Measurements from ENCODE around the gene NOTCH1.

The NOTCH1 gene

DNA sequence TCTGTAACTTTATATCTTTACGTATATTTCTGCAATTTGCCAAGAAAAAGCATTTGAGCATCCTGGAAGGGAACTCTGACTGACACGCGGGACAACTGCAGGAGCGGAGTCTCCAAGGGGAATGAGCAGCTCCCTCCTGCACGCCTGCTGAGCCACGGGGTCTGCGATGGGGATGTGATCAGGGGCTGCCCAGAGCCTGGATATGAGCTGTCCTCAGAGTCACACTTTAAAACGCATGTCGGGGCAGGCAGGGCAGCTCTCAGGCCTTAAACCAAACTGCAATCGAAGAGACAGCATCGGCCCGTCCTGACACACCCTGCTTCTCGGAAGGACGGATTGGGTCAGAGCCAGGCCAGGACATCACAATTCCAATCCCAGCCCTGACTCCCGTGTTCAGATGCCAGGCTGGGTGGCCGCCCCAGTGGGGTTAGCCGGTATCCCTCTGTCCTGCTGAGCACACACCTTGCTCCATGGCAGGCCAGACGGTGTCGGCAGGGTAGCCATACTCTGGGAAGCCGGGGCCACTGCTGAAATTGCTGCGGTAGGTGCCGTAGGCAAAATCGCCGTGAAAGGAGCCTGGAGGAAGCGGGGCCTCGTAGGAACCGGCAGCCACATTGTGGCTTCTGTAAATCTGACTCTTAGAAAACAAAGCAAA is 80.2 kb downstream of the NOTCH1 start:
- DNase-seq (ENCODE audit: low read depth in 2 of 2), result no peak

DNA sequence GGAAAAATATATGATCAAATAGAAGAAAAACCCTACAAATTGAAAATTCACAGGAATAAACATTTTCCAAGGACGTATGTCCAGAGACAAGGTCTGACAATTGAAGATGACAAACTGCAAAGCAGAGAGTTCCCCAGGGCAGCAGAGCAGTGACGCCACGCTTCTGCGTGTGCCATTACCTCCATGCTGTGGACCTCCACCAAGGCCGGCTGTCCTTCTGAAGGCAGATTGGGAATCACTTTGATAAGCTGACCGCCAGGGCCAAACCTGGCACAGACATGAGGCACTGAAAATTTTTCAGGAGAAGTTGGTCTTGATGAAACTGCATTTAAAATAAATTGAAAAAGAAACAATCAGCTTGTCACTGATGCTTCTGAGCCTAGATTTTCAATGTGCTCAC is 81.6 kb downstream of the NOTCH1 start:
- no peak for DNase-seq (ENCODE audit: low read depth in 2 of 2)

DNA sequence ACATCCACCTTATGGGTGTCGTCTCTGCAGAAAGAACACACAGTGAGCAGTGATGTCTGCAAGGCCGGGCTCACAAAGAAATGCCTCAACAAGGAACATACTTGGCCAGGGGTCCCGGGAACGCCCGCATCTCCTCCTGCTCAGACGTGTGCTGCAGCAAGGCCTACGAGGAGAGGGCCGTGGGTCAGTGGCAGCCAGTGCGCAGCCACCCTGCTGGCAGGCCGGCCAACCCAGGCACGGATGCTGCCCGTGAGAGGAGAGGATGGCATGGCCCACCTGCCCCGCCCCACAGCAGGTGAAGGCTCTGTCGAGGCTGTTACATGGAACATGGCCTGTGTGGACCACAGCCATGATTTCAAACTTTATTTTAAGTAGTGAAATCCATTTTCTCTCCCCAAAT is 82.3 kb downstream of the NOTCH1 start:
- DNase-seq (ENCODE audit: low read depth in 2 of 2), result no peak

DNA sequence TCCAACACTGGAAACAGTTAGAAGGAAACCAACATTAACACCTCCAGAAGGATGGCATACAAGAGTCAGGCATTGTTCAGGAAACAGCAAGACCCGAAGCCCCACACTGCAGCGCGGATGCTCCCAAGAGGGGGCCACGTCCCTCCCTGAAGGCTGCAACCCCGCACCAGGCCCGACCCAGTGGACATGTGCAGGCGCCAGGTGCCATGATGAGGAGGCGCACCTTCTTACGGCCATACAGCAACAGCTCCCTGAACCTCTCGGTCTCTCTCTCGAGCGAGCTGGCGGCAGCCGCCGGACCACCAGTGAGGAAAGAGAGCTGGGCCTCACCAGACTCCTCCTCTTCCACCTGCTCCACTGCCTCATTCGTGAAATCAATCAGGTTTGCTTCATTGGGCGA is 83.2 kb downstream of the NOTCH1 start:
- no peak for DNase-seq (ENCODE audit: low read depth in 2 of 2)

DNA sequence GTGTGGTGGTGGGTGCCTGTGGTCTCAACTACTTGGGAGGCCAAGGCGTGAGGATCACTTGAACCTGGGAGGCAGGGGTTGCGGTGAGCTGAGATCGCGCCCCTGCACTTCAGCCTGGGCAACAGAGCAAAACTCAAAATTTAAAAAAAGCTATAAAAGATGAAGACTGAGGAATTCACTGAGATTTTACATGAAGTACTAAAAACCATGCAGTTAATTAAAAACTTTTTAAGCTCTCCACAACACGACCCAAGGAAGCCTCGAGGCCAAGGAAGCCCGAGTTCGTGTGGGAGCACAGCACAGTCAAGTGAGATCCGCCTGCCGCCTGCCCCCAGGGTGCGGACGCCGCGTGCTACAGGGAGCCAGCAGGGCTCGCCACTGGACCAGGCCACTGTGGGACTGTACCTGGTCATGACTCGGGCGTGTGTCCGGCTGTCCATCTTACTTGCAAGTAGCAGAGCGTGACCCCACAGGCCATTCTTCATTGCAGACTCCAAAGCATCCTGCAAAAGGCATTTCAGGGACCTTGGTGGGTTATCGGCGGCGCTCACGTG is 85.0 kb downstream of the NOTCH1 start:
- no peak for DNase-seq (ENCODE audit: low read depth in 2 of 2)

DNA sequence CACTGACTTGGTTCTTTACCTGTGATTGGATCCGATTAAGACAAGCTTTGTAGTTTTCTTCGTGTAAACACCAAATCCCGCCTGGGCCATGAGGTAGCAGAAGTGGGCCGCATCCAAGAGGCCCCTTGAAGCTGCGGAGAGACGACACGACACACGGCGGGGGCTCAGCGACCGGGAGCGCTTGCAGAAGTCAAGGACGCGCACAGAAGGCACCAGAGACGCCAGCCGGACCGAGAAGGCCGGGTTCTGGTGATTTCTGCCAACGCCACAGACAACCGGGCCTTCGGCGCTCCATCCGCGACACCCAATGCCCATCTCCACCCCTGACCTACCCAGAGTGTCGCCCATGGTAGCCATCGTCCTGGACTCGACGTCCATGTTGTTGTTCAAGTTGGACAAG is 86.4 kb downstream of the NOTCH1 start:
- no peak for DNase-seq (ENCODE audit: low read depth in 2 of 2)

DNA sequence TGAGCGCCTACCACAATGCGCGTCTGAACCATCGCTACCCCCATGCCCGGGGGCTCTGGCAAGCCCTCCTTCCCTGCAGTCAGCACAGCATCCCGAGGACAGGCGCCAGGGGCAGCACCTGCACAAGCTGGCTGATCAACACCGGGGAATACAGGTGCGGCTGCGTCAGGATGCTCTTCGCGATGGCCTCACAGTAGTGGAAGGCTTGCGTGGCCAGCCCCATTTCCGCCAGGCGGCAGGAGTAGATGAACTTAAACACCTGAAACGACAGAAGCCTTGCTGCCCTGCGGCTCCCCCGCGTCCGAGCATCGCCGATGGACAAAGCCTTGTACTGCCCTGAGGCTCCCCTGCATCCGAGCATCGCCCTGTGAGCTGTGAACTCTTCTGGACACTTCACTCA is 88.5 kb downstream of the NOTCH1 start:
- DNase-seq (ENCODE audit: low read depth in 2 of 2), result no peak

DNA sequence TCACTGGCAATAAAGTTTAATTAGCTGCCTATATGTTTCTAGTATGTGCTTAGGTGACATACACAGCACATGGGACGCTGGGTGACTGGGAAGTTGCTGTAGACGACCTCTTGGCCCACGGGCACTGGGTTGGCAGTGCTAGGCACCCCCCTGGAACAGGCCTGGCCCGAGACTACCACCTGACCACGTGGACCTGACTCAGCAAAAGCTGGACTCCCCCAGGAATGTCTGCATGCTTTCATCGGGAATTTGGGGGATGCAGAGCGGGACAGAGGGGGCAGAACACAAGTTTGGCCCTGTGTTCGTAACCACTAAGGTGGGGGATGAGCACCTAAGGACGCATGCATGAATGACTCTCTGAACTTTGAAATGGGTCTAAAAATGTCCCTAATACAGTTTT is 89.6 kb downstream of the NOTCH1 start:
- no peak for DNase-seq (ENCODE audit: low read depth in 2 of 2)

DNA sequence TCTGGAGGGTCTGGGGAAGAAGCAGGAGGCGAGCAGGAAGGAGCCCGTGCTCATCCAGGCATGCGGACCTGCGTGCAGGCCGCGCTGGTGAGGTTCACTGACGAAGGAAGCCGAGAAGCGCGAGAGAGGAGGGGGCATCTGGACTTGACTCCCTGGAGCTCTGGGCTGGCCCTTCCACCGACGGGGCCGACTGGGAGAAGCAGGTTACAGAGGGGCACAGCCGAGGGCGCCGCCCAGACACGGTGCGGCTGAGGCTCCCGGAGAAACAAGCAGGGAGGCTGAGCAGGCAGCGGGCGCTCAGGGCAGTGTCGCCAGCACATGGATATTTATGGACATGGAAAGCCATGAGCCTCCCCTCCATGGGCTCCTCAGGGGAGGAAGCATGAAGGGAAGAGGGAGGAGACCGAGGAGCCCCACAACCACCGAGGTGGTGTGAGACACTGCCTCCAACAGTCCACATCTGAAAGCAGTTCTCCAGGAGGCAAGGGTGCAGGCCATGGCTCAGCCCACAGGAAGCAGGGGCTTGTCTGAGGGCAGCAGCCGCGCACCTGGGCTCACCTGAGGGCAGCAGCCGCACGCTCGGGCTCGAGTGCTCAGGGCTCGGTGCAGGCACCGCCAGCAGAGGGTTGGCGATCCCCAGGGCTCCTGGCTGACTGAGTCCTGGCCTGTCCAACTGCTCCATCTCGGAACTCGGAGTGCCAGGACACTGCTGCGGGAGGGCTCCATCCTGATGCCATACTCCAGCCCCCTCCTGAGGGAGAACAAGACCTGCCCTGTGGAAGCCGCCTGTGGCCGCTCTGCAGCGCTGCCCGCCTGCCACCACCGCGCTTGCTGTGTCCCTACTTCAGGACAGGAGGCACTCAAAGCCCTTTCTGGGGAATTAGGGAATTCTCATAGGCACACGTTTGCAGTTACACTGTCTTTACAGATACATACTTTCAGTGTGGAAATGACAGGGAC is 90.5 kb downstream of the NOTCH1 start:
- DNase-seq (ENCODE audit: low read depth in 2 of 2), result no peak

DNA sequence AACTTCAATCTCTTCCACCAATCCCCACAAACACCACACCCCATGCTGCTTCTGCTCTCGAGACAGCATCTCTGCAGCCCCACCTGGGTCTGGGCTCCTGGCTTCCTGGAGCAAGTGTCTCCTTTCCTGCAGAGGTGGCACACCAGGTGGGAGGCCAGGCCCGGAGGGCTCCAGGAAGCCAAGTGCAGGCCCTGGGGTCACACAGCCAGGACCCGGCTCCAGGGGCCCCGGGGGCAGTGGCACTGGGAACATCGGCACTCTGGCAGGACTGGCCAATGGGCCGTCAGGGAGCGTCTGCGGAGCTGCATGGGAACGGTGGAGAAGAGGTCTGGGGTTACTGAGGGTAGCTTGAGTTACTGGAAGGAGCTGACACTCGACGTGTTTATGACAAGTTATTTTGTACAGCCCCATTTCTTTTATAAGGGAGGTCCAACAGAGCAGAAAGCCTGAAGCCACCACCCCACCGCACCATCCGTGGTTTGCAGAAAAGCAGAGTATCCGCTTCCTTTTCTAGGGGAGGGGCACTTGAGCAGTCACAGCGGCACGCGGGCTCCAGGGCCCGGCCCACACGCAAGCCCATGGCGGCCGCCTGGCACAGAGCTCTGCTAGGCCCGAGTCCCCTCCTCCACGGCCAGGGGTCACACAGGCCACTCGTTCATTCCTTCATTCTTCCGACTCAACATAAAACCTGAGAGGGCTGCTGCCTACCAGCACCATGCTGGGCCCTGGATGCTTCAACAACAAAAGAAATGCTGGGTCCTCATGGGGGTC is 91.6 kb downstream of the NOTCH1 start:
- no peak for DNase-seq (ENCODE audit: low read depth in 2 of 2)

DNA sequence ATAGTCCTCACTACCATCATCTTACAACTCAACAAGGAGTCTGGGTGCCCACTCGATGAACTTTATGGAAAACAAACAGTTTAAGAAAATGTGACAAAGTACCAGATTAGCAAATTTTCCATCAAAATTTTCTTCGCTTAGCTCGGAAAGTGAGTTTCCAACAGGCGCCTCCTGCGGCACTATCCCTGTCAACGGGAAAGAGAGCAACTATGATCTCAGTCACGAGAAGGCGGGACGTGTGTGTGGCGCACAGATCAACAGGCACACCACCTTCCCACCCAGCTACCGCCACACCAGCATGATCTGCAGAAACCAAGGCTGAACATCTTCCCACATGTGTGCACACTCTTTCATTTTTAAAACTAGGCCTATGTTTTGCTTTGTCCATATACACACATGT is 92.5 kb downstream of the NOTCH1 start:
- no peak for DNase-seq (ENCODE audit: low read depth in 2 of 2)

DNA sequence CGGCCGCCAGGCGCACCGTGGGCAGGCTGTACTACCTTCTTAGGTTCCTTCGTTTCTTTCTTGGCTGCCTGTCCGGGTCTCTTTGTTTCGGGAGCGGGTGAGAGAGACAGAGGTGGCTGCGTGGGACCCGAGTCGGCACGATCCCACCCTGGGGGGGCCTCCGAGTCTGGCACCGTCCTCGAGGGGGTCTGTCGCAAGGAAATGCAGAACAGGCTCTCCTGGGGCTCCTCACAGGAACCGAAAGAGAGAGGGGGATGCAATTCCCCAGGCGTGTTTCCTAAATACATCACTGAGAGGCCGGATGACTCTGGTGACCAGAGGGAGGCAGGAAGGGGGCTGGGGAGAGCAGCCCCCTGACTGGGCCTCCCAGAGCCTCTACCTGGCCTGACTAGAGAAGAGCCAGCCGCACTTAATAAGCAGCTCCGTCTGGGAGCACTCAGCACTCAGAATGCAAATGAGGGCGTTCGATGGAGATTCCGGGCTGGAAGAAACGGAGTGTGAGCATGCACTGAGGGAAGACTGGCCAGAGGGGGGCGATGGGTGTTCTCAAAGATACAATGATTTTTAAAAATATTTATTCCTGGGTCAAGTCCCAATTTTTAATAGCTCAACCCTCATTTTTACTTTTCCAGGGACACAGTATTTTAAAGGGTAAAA is 94.5 kb downstream of the NOTCH1 start:
- DNase-seq (ENCODE audit: low read depth in 2 of 2), result no peak

DNA sequence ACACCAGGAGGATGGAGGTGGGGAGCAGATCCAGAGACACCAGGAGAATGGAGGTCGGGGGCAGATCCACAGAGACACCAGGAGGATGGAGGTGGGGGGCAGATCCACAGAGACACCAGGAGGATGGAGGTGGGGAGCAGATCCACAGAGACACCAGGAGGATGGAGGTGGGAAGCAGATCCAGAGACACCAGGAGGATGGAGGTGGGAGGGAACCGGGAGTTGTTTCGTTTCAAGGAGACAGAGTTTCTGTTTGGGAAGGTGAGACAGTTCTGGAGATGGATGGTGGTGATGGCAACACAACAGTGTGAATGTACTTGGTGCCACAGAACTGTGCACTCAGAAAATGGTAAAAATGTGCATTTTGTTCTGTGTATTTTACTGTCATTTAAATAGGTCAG is 97.2 kb downstream of the NOTCH1 start:
- DNase-seq (ENCODE audit: low read depth in 2 of 2), result no peak

DNA sequence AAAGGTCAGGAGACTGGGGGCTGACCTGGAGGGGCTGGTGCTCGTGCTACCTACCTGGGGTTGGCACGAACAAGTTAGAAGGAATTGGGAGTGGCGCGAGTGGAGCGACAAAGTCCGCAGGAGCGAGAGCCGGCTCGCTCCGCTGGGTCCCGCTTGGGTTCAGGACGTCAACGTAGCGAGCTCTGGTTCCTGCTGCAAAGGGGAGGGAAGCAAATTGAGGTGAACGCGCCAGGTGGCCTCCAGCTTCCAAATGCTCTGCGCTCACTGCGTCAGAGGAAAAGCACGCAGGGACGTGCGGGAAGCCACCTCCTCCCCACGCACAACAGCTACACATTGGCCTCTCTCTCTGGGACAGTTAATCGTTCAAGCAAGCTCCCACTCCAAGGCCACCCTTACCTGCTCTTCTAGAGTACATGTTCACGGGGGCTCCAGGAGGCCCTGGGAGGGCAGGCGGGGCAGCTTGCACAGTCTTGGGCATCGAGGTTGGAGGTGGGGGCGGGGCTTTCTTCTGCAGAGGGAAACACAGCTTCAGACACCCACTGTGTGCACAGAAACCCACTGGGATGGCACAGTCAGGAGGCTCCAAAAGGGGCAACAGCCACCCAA is 98.6 kb downstream of the NOTCH1 start:
- no peak for DNase-seq (ENCODE audit: low read depth in 2 of 2)

DNA sequence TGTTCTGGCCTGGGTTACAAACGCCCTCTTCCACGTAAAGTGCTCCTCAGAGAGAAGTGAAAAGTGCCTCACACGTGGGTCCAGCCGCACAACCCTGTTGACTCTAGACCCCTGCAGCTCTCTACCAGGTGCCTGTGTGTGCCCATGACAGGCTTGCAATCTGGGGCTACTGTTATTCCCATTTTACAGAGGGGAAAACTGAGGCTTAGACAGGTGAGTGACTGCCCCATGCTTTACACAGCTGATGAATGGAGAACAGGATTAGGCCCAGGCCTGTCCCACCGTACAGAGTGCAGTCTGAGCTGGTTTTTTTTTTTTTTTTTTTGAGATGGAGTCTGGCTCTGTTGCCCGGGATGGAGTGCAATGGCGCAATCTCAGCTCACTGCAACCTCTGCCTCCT is 100.0 kb downstream of the NOTCH1 start:
- DNase-seq (ENCODE audit: low read depth in 2 of 2), result no peak

All from stimulated activated CD8-positive, alpha-beta memory T cell treated with anti-CD3 and anti-CD28 coated beads, Interleukin-15, amount 100 ng/mL, for 4 hours (primary cell).